ENCODE measurements around the gene BTBD7. TPM values are rescaled to one million over a fixed set of nuclear protein-coding genes. Genes with fewer than 3 reads are reported as not detected.

The BTBD7 gene
- total RNA-seq, 1 experiment from 2014 or later: 30.1 TPM

DNA sequence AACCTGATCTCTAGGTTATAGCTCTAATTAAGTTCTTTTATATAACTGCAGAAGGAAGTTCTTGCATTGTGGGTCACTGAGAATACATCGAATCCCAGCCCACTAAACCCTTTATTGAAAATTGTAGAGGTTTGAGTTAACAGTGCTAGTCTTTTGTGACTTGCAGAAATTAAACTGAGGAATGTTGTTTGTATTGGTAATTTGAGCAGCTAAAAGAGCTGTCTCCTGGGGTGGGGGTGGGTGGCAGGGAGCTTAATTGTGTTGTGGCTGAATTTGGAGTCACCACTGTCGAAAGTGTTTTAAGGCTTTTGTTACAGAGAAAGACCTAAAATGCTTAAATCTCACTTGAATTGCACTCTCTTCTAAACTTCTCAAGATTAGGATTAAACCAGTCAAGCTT is 11.0 kb upstream of the BTBD7 start:
- intact Hi-C loops (cut with micrococcal nuclease; ENCODE audit: unreplicated experiment): no loop called here
- TF ChIP-seq EZH2 (IDR thresholded peaks at IDR 0.05; ENCODE audit: low read depth): no peak
- TF ChIP-seq, protein P1, sequence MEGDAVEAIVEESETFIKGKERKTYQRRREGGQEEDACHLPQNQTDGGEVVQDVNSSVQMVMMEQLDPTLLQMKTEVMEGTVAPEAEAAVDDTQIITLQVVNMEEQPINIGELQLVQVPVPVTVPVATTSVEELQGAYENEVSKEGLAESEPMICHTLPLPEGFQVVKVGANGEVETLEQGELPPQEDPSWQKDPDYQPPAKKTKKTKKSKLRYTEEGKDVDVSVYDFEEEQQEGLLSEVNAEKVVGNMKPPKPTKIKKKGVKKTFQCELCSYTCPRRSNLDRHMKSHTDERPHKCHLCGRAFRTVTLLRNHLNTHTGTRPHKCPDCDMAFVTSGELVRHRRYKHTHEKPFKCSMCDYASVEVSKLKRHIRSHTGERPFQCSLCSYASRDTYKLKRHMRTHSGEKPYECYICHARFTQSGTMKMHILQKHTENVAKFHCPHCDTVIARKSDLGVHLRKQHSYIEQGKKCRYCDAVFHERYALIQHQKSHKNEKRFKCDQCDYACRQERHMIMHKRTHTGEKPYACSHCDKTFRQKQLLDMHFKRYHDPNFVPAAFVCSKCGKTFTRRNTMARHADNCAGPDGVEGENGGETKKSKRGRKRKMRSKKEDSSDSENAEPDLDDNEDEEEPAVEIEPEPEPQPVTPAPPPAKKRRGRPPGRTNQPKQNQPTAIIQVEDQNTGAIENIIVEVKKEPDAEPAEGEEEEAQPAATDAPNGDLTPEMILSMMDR (conservative IDR thresholded peaks at IDR 0.05): no peak
- Histone ChIP-seq H3K4me3 (no peak overlapping the region), H4K20me1 (ENCODE audit: insufficient read depth) (no peaks in the 10 kb centered on the region), H3K27ac (no peak overlapping the region), H3K79me2 (ENCODE audit: low read depth) (no peaks in the 10 kb centered on the region), H3K4me2 (no peak overlapping the region), H3K36me3 (ENCODE audit: low read depth) (no peaks in the 10 kb centered on the region), H3K9me3 (ENCODE audit: insufficient read depth, low read depth) (no peaks in the 10 kb centered on the region), H2AFZ (no peak overlapping the region), H3K27me3 (ENCODE audit: insufficient read depth, low read depth) (no peaks in the 10 kb centered on the region), H3K4me1 (replicated peaks; ENCODE audit: insufficient read depth) (no peaks in the 10 kb centered on the region), H3K9me2 (ENCODE audit: insufficient read depth) (no peaks in the 10 kb centered on the region), H3F3A (ENCODE audit: insufficient read depth, low read depth) (no peaks in the 10 kb centered on the region)
- no peak for DNase-seq
- CTCF ChIA-PET: no interaction called here
- no TSS peak for BruUV-seq (replicated peaks)
- POLR2A ChIA-PET (ENCODE audit: unreplicated experiment): no interaction called here

GRCh38 chr14:93343266-93343665 is 10.4 kb upstream of the BTBD7 start:
- CTCF ChIA-PET: no interaction called here
- intact Hi-C loops (cut with micrococcal nuclease; ENCODE audit: unreplicated experiment): no loop called here
- no peaks in the 10 kb centered on the region for H3K9me2 ChIP-seq (ENCODE audit: insufficient read depth)
- H3K27me3 ChIP-seq (ENCODE audit: insufficient read depth, low read depth): no peaks in the 10 kb centered on the region
- no peak overlapping the region for H3K27ac ChIP-seq
- H3K4me1 ChIP-seq (replicated peaks; ENCODE audit: insufficient read depth): no peaks in the 10 kb centered on the region
- TF ChIP-seq, protein P1 (conservative IDR thresholded peaks at IDR 0.05): no peak
- TF ChIP-seq EZH2 (IDR thresholded peaks at IDR 0.05; ENCODE audit: low read depth): no peak
- no peaks in the 10 kb centered on the region for H3K9me3 ChIP-seq (ENCODE audit: insufficient read depth, low read depth)
- POLR2A ChIA-PET (ENCODE audit: unreplicated experiment): no interaction called here
- no peaks in the 10 kb centered on the region for H3K79me2 ChIP-seq (ENCODE audit: low read depth)
- no peak for DNase-seq
- no TSS peak for BruUV-seq (replicated peaks)
- no peak overlapping the region for H3K4me2 ChIP-seq
- no peaks in the 10 kb centered on the region for H3F3A ChIP-seq (ENCODE audit: insufficient read depth, low read depth)
- H2AFZ ChIP-seq: no peak overlapping the region
- H3K4me3 ChIP-seq: no peak overlapping the region
- H3K36me3 ChIP-seq (ENCODE audit: low read depth): no peaks in the 10 kb centered on the region
- H4K20me1 ChIP-seq (ENCODE audit: insufficient read depth): no peaks in the 10 kb centered on the region

GRCh38 chr14:93337884-93338283 is 5.0 kb upstream of the BTBD7 start:
- Histone ChIP-seq H2AFZ (no peak overlapping the region), H4K20me1 (ENCODE audit: insufficient read depth) (no peaks in the 10 kb centered on the region), H3K9me2 (ENCODE audit: insufficient read depth) (no peaks in the 10 kb centered on the region), H3K27ac (no peak overlapping the region), H3F3A (ENCODE audit: insufficient read depth, low read depth) (peaks cover 4% of the 10 kb centered on the region; the same call in 1 of the 2 replicates), H3K4me1 (replicated peaks; ENCODE audit: insufficient read depth) (peaks cover 10% of the 10 kb centered on the region), H3K27me3 (ENCODE audit: insufficient read depth, low read depth) (no peaks in the 10 kb centered on the region), H3K4me2 (no peak overlapping the region), H3K4me3 (no peak overlapping the region), H3K36me3 (ENCODE audit: low read depth) (no peaks in the 10 kb centered on the region), H3K9me3 (ENCODE audit: insufficient read depth, low read depth) (no peaks in the 10 kb centered on the region), H3K79me2 (ENCODE audit: low read depth) (0 out of 2 replicates have a peak, but pooled peaks cover 12% of the 10 kb centered on the region)
- POLR2A ChIA-PET (ENCODE audit: unreplicated experiment): no interaction called here
- CTCF ChIA-PET: no interaction called here
- TF ChIP-seq EZH2 (IDR thresholded peaks at IDR 0.05; ENCODE audit: low read depth): no peak
- TF ChIP-seq, protein P1 (conservative IDR thresholded peaks at IDR 0.05): no peak
- intact Hi-C loops (cut with micrococcal nuclease; ENCODE audit: unreplicated experiment): no loop called here
- no peak for DNase-seq
- BruUV-seq (replicated peaks): no TSS peak
